GM11168 (cell line): Measurements from ENCODE around the gene OR2A12.
"Not testable (repeated sequence)": the region's sequence is repeated elsewhere in the genome, so short reads cannot be mapped to it uniquely, and the experiment has no call there.

Experiments
- in situ Hi-C: fragments of 300-500 bp; cut with MboI; formaldehyde crosslinking; loops from one replicate; pipeline ENCODE4 v1.12.0; 2022; ENCODE audit warnings: low sequenced_read_pairs; ENCODE audit not compliant: unreplicated experiment

The OR2A12 gene

GRCh38 chr7:144113651-144114050, 27.6 kb downstream of the OR2A12 start:
- in situ Hi-C loops = no loop called here

- in situ Hi-C loops = no loop called here
Observed at GRCh38 chr7:144118341-144118740, 32.3 kb downstream of the OR2A12 start.

- in situ Hi-C loops = no loop called here
Observed at GRCh38 chr7:144122876-144123275, 36.8 kb downstream of the OR2A12 start, which contains the start of gene OR2A14. TSS of gene OR2A14 (plus strand) at chr7:144123176. CDS start at chr7:144129113, 5,937 bp downstream.

GRCh38 chr7:144127714-144128334, 41.7 kb downstream of the OR2A12 start:
- in situ Hi-C loops = no loop called here

GRCh38 chr7:144129601-144130000, 43.5 kb downstream of the OR2A12 start:
- in situ Hi-C loops = not testable (repeated sequence)

GRCh38 chr7:144130730-144131129, 44.7 kb downstream of the OR2A12 start:
- in situ Hi-C loops = no loop called here

- in situ Hi-C loops = no loop called here
Observed at GRCh38 chr7:144132262-144132661, 46.2 kb downstream of the OR2A12 start.

GRCh38 chr7:144133307-144133706, 47.2 kb downstream of the OR2A12 start:
- in situ Hi-C loops = no loop called here

- in situ Hi-C loops = no loop called here
Observed at GRCh38 chr7:144134116-144134515, 48.0 kb downstream of the OR2A12 start.

- in situ Hi-C loops = no loop called here
Observed at GRCh38 chr7:144137501-144137900, 51.4 kb downstream of the OR2A12 start.

GRCh38 chr7:144142187-144142586, 56.1 kb downstream of the OR2A12 start:
- in situ Hi-C loops = no loop called here

GRCh38 chr7:144144426-144144825, 58.3 kb downstream of the OR2A12 start:
- in situ Hi-C loops = no loop called here

- in situ Hi-C loops = no loop called here
Observed at GRCh38 chr7:144148224-144148827, 62.2 kb downstream of the OR2A12 start.
